Naive thymus-derived CD4-positive, alpha-beta T cell (primary cell): ENCODE data around the gene SDF2. TPM values are rescaled to one million over a fixed set of nuclear protein-coding genes. Genes with fewer than 3 reads are reported as not detected.
A peak's percentile ranks its signal among the peaks of the same experiment; 100 is the strongest.

ENCODE experiments used
- ATAC-seq: fragments of 150-1000 bp; cut with Tn5 transposase; 2 replicates; pipeline ENCODE4 v1.10.0; 2021; ENCODE audit warnings: mild to moderate bottlenecking, moderate library complexity
- CTCF ChIA-PET: fragments of 350-600 bp; sonication (Branson Sonifier 250); formaldehyde crosslinking; loops from one replicate; lab custom pipeline; 2021; ENCODE audit warnings: antibody characterized with exemption; lab: Charles Lee
- POLR2A ChIA-PET: fragments of 350-600 bp; sonication (Branson Sonifier 250); formaldehyde crosslinking; loops from one replicate; lab custom pipeline; 2021; ENCODE audit warnings: antibody characterized with exemption, inconsistent platforms; lab: Charles Lee
- DNase-seq, 9 donors: peaks; one replicate each; pipeline versions ENCODE4 v3.0.0 to v3.0.0-alpha.2; 2020 to 2022; ENCODE audit warnings: mixed read lengths in 1 of 9
- H3K27ac ChIP-seq: one replicate; pipeline ENCODE4 v1.7.0; 2013; ENCODE audit warnings: mild to moderate bottlenecking, low read depth, low read length, moderate library complexity
- H3K27me3 ChIP-seq, 2 donors: one replicate each; pipeline ENCODE4 v1.7.0; 2013; ENCODE audit warnings: low read length in 2 of 2, mild to moderate bottlenecking in 2 of 2, moderate library complexity in 2 of 2; ENCODE audit not compliant: control insufficient read depth in 2 of 2, insufficient read depth in 2 of 2
- H3K36me3 ChIP-seq, 3 experiments: 1 replicate in 2 of 3; 2 replicates in 1 of 3; pipeline ENCODE4 v1.7.0; 2013; ENCODE audit warnings: low read length in 3 of 3, mild to moderate bottlenecking in 3 of 3, moderate library complexity in 1 of 3; ENCODE audit not compliant: insufficient read depth in 3 of 3, control insufficient read depth in 2 of 3
- H3K4me1 ChIP-seq, 2 donors: one replicate each; pipeline ENCODE4 v1.7.0; 2013; ENCODE audit warnings: low read length in 2 of 2, mild to moderate bottlenecking in 2 of 2, moderate library complexity in 1 of 2; ENCODE audit not compliant: control insufficient read depth in 2 of 2, insufficient read depth in 2 of 2
- H3K4me3 ChIP-seq: 2 replicates; pipeline ENCODE4 v1.7.0; 2013; ENCODE audit warnings: mild to moderate bottlenecking, low read length
- H3K9me3 ChIP-seq, 3 experiments: 1 replicate in 2 of 3; 2 replicates in 1 of 3; pipeline ENCODE4 v1.7.0; 2013; ENCODE audit warnings: low read length in 3 of 3; ENCODE audit not compliant: control insufficient read depth in 2 of 3
- H3K27ac Mint-ChIP-seq, 9 donors: one replicate each; pipeline ENCODE4 v1.8.0; 2020 to 2022; ENCODE audit warnings: mixed read lengths in 9 of 9, mild to moderate bottlenecking in 8 of 9, moderate library complexity in 5 of 9, inconsistent platforms in 2 of 9
- H3K27me3 Mint-ChIP-seq, 5 donors: one replicate each; pipeline ENCODE4 v1.8.0; 2021 to 2022; ENCODE audit warnings: mixed read lengths in 5 of 5, mild to moderate bottlenecking in 1 of 5
- H3K36me3 Mint-ChIP-seq, 5 donors: one replicate each; pipeline ENCODE4 v1.8.0; 2020 to 2022; ENCODE audit warnings: mixed read lengths in 5 of 5, mild to moderate bottlenecking in 3 of 5, inconsistent platforms in 1 of 5
- H3K4me1 Mint-ChIP-seq, 7 donors: one replicate each; pipeline ENCODE4 v1.8.0; 2020 to 2022; ENCODE audit warnings: mixed read lengths in 7 of 7, mild to moderate bottlenecking in 3 of 7, inconsistent platforms in 1 of 7
- H3K4me3 Mint-ChIP-seq, 10 donors: one replicate each; pipeline ENCODE4 v1.8.0; 2020 to 2022; ENCODE audit warnings: mild to moderate bottlenecking in 10 of 10, mixed read lengths in 10 of 10, moderate library complexity in 6 of 10, inconsistent platforms in 2 of 10
- H3K9me3 Mint-ChIP-seq, 11 donors: one replicate each; pipeline ENCODE4 v1.8.0; 2020 to 2022; ENCODE audit warnings: mixed read lengths in 11 of 11, mild to moderate bottlenecking in 4 of 11, inconsistent platforms in 1 of 11, moderate library complexity in 1 of 11
- intact Hi-C, 2 donors: fragments of 100-400 bp; cut with micrococcal nuclease; formaldehyde crosslinking; loops; one replicate each; pipeline ENCODE4 v1.15.1; 2023
- polyA plus RNA-seq, 2 donors: library from polyadenylated mRNA; unstranded; fragments of 300-500 nt; fragmentation: Illumina TruSeq; gene quantifications; one replicate each; pipeline ENCODE4 v1.2.3, GENCODE V29; 2021
- total RNA-seq, 6 experiments: library from RNA in 5 of 6; stranded (reverse) in 5 of 6; gene quantifications; 1 replicate in 5 of 6; 2 replicates in 1 of 6; pipeline ENCODE4 v1.2.3 and lab custom pipeline; 2021 to 2026

The SDF2 gene
- total and polyA plus RNA-seq, 7 experiments from 2014 or later: 28.6 to 85.2 (median 47.3) TPM

DNA sequence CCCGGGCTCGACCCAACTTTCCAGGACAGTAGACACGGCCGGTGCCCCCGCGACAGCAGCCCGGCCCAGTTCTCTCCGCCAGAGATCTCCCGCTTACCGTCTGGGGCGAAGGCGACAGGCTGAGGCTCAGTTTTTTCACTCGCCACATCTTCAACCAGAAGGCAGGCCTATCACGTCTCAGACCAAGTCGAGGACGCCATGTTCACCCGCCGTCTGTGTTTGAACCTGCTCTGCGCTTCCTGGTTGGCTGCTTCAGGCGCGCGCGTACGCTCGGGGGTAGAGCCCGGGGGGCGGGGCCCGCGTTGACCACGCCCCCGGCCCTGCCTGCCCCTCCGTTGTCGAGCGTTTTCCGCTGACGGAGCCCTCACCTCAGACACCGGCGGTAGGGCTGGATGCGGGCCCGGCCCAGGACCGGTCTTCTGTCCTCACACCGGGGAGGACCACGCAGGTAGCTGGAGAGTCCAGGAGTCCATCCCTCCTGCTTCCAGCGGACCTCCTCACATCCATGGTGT is 62.9 kb downstream of the SDF2 start, which contains the start of gene SPAG5:
TSS of gene SPAG5 (minus strand) at position 227 of the 512 bp plus-strand sequence. CDS start at position 148, 79 bp downstream.
- Mint-ChIP-seq H3K4me1 (peaks cover 18 to 25% (median 21%) of the 10 kb centered on the region in 7 donors), H3K36me3 (peaks cover 0 to 6% (median 0%) of the 10 kb centered on the region in 5 donors), H3K4me3 (peak within 1 kb of the TSS; percentile 88 to 99 (median 94)), H3K9me3 (no peaks in the 10 kb centered on the region), H3K27me3 (no peaks in the 10 kb centered on the region), H3K27ac (peak within 1 kb of the TSS; percentile 96 to 99 (median 98))
- no peaks in the 10 kb centered on the region for H3K36me3 ChIP-seq
- H3K9me3 ChIP-seq: no peaks in the 10 kb centered on the region
- ChIA-PET CTCF (interaction anchor here (0.6 to 1.2 kb wide), 2 partner anchors 27 to 268 kb away, joined by 3 to 8 read pairs; partner anchors contain the start of gene PIGS), POLR2A (interaction anchor here (0.9 to 11.4 kb wide), 16 partner anchors 10 to 353 kb away, joined by 3 to 172 read pairs (median 5); partner anchors contain the start of genes ALDOC, BLTP2, NEK8 and PIGS)
- peaks cover 8 to 10% of the 10 kb centered on the region in 2 donors for H3K4me1 ChIP-seq
- intact Hi-C loops: loop anchor here (1.0 to 5.0 kb wide), 15 partner anchors 14 to 354 kb away; partner anchors contain the start of genes PIGS (in 2 of the 2), SUPT6H (in 2 of the 2), UNC119 (in 2 of the 2) and ALDOC (in 1 of the 2)
- peak within 1 kb of the TSS; percentile 97 for H3K27ac ChIP-seq
- peak within 1 kb of the TSS; percentile 93 for H3K4me3 ChIP-seq
- DNase-seq (peak; percentile 93 to 97 (median 96)), ATAC-seq (peak; percentile 98)
- no peaks in the 10 kb centered on the region for H3K27me3 ChIP-seq

- ATAC-seq: no peak
- peak overlapping the region; percentile 96 to 99 (median 98) for H3K27ac Mint-ChIP-seq
- H3K4me3 Mint-ChIP-seq: peak overlapping the region; percentile 88 to 99 (median 94)
- POLR2A ChIA-PET: interaction anchor here (1.1 to 11.4 kb wide), 10 partner anchors 10 to 354 kb away, joined by 3 to 172 read pairs (median 6); partner anchors contain the start of genes ALDOC, BLTP2, NEK8 and PIGS
- DNase-seq: no peak
- H3K4me3 ChIP-seq: peak overlapping the region; percentile 93
- H3K27ac ChIP-seq: peak overlapping the region; percentile 97
- CTCF ChIA-PET: interaction anchor here (0.6 to 1.8 kb wide), 2 partner anchors 14 to 268 kb away, joined by 3 to 4 read pairs; no protein-coding TSS in a partner anchor
- peaks cover 19 to 25% (median 21%) of the 10 kb centered on the region in 7 donors for H3K4me1 Mint-ChIP-seq
- H3K36me3 Mint-ChIP-seq: peaks cover 0 to 4% (median 0%) of the 10 kb centered on the region in 5 donors
- peaks cover 8 to 10% of the 10 kb centered on the region in 2 donors for H3K4me1 ChIP-seq
- H3K27me3 Mint-ChIP-seq: no peaks in the 10 kb centered on the region
- H3K36me3 ChIP-seq: no peaks in the 10 kb centered on the region
- no peaks in the 10 kb centered on the region for H3K9me3 Mint-ChIP-seq
- H3K9me3 ChIP-seq: no peaks in the 10 kb centered on the region
- H3K27me3 ChIP-seq: no peaks in the 10 kb centered on the region
- intact Hi-C loops: loop anchor here (2.0 to 5.0 kb wide), 6 partner anchors 50 to 354 kb away; partner anchors contain the start of genes SUPT6H (in 2 of the 2), PROCA1 (in 1 of the 2), RPL23A (in 1 of the 2) and SDF2 (in 1 of the 2)
Observed at GRCh38 chr17:28598389-28598788, 63.3 kb downstream of the SDF2 start.

Other genes with a start within 250 kb of the SDF2 start
- not detected for gene SLC13A2, start 188.3 kb downstream of the SDF2 start, total RNA-seq
- not detected for gene SLC13A2, start 188.3 kb downstream of the SDF2 start, polyA plus RNA-seq
- gene FOXN1, start 155.6 kb downstream of the SDF2 start, total RNA-seq: not detected
- gene FOXN1, start 155.6 kb downstream of the SDF2 start, polyA plus RNA-seq: not detected
- gene UNC119, start 109.3 kb downstream of the SDF2 start, total RNA-seq: 100 to 1,000 TPM in 1 of 5 experiments, 10 to 100 TPM in 4; 40.6 to 108 (median 90.2) TPM
- gene UNC119, start 109.3 kb downstream of the SDF2 start, polyA plus RNA-seq: 10 to 100 TPM; 37.7 to 48.1 TPM
- gene PIGS, start 90.4 kb downstream of the SDF2 start, total RNA-seq: 10 to 100 TPM; 58.5 to 71.2 (median 62.4) TPM
- gene PIGS, start 90.4 kb downstream of the SDF2 start, polyA plus RNA-seq: 10 to 100 TPM; 46.6 to 53.5 TPM
- 100 to 1,000 TPM in 1 of 5 experiments, 10 to 100 TPM in 4; 24.5 to 159 (median 40.1) TPM for gene ALDOC, start 85.0 kb downstream of the SDF2 start, total RNA-seq
- 100 to 1,000 TPM in 1 of 2 donors, 10 to 100 TPM in 1; 92.9 to 103 TPM for gene ALDOC, start 85.0 kb downstream of the SDF2 start, polyA plus RNA-seq
- 10 to 100 TPM; 10.4 to 95.3 (median 18.4) TPM for gene SPAG5, start 62.9 kb downstream of the SDF2 start, total RNA-seq
- gene SPAG5, start 62.9 kb downstream of the SDF2 start, polyA plus RNA-seq: 1 to 10 TPM; 1.6 to 3.9 TPM
- gene RSKR, start 47.7 kb downstream of the SDF2 start, total RNA-seq: 10 to 100 TPM; 17.8 to 34.5 (median 28.1) TPM
- under 1 TPM in 1 of 2 donors, not detected in 1; 0.20 TPM for gene RSKR, start 47.7 kb downstream of the SDF2 start, polyA plus RNA-seq
- gene BLTP2, start 16.7 kb downstream of the SDF2 start, total RNA-seq: 100 to 1,000 TPM; 143 to 163 (median 153) TPM
- gene BLTP2, start 16.7 kb downstream of the SDF2 start, polyA plus RNA-seq: 10 to 100 TPM; 30.8 to 47.1 TPM
- gene SUPT6H, start 299 bp upstream of the SDF2 start, total RNA-seq: 100 to 1,000 TPM in 2 of 5 experiments, 10 to 100 TPM in 3; 91.2 to 132 (median 98.5) TPM
- gene SUPT6H, start 299 bp upstream of the SDF2 start, polyA plus RNA-seq: 10 to 100 TPM in 1 of 2 donors, 1 to 10 TPM in 1; 9.8 to 23.8 TPM
- gene PROCA1, start 50.0 kb upstream of the SDF2 start, total RNA-seq: 10 to 100 TPM in 2 of 5 experiments, 1 to 10 TPM in 3; 5.2 to 14.4 (median 7.3) TPM
- 1 to 10 TPM in 1 of 2 donors, under 1 TPM in 1; 0.44 to 1.4 TPM for gene PROCA1, start 50.0 kb upstream of the SDF2 start, polyA plus RNA-seq
- gene RAB34, start 56.0 kb upstream of the SDF2 start, total RNA-seq: 10 to 100 TPM; 11.0 to 50.2 (median 16.4) TPM
- gene RAB34, start 56.0 kb upstream of the SDF2 start, polyA plus RNA-seq: 10 to 100 TPM; 12.2 to 19.2 TPM
- 1,000 to 10,000 TPM; 1,887 to 3,452 (median 3,095) TPM for gene RPL23A, start 58.1 kb upstream of the SDF2 start, total RNA-seq
- gene RPL23A, start 58.1 kb upstream of the SDF2 start, polyA plus RNA-seq: 1,000 to 10,000 TPM; 5,029 to 6,337 TPM
- gene TLCD1, start 64.3 kb upstream of the SDF2 start, total RNA-seq: 1 to 10 TPM in 1 of 5 experiments, under 1 TPM in 2, not detected in 2; 0.69 to 3.0 (median 0.79) TPM
- gene TLCD1, start 64.3 kb upstream of the SDF2 start, polyA plus RNA-seq: not detected
- 10 to 100 TPM in 3 of 5 experiments, 1 to 10 TPM in 2; 7.5 to 12.8 (median 11.3) TPM for gene NEK8, start 66.9 kb upstream of the SDF2 start, total RNA-seq
- 1 to 10 TPM; 3.3 to 4.5 TPM for gene NEK8, start 66.9 kb upstream of the SDF2 start, polyA plus RNA-seq
- 100 to 1,000 TPM in 2 of 5 experiments, 10 to 100 TPM in 3; 22.3 to 228 (median 81.6) TPM for gene TRAF4, start 82.1 kb upstream of the SDF2 start, total RNA-seq
- gene TRAF4, start 82.1 kb upstream of the SDF2 start, polyA plus RNA-seq: 1 to 10 TPM; 1.3 to 2.3 TPM
- gene FAM222B, start 180.9 kb upstream of the SDF2 start, total RNA-seq: 10 to 100 TPM; 16.5 to 24.4 (median 22.3) TPM
- 10 to 100 TPM; 11.8 to 23.1 TPM for gene FAM222B, start 180.9 kb upstream of the SDF2 start, polyA plus RNA-seq
- 10 to 100 TPM; 19.8 to 50.0 (median 24.9) TPM for gene ERAL1, start 193.1 kb upstream of the SDF2 start, total RNA-seq
- gene ERAL1, start 193.1 kb upstream of the SDF2 start, polyA plus RNA-seq: 10 to 100 TPM; 41.3 to 56.6 TPM
- gene FLOT2, start 235.8 kb upstream of the SDF2 start, total RNA-seq: 100 to 1,000 TPM; 134 to 252 (median 191) TPM
- gene FLOT2, start 235.8 kb upstream of the SDF2 start, polyA plus RNA-seq: 100 to 1,000 TPM; 228 to 309 TPM
- 10 to 100 TPM; 20.0 to 51.3 (median 30.4) TPM for gene DHRS13, start 241.2 kb upstream of the SDF2 start, total RNA-seq
- gene DHRS13, start 241.2 kb upstream of the SDF2 start, polyA plus RNA-seq: 10 to 100 TPM; 15.3 to 29.9 TPM